ENCODE measurements around the gene CAPN10.

DNA sequence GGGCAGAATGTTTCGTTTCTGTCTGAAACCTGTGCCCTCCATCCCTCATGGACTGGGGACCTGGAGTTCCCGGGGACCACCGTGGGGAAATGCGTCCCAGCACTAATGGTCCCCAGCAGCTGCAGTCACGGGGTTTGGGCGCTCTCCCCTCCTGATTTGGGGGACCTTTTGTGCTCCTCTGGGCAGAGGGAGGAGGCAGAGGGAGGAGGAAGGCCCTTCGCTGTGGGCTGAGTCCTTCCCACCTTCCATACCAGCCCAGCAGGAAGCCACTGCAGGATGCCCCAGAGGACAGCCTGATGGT is 41.9 kb downstream of the CAPN10 start:
- TF ChIP-seq, protein P1, sequence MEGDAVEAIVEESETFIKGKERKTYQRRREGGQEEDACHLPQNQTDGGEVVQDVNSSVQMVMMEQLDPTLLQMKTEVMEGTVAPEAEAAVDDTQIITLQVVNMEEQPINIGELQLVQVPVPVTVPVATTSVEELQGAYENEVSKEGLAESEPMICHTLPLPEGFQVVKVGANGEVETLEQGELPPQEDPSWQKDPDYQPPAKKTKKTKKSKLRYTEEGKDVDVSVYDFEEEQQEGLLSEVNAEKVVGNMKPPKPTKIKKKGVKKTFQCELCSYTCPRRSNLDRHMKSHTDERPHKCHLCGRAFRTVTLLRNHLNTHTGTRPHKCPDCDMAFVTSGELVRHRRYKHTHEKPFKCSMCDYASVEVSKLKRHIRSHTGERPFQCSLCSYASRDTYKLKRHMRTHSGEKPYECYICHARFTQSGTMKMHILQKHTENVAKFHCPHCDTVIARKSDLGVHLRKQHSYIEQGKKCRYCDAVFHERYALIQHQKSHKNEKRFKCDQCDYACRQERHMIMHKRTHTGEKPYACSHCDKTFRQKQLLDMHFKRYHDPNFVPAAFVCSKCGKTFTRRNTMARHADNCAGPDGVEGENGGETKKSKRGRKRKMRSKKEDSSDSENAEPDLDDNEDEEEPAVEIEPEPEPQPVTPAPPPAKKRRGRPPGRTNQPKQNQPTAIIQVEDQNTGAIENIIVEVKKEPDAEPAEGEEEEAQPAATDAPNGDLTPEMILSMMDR (IDR thresholded peaks at IDR 0.05) = no peak
- TF ChIP-seq POLR2A (IDR thresholded peaks at IDR 0.05) = no peak
